ENCODE results near the gene BSCL2. TPM values are rescaled to one million over a fixed set of nuclear protein-coding genes. Genes with fewer than 3 reads are reported as not detected.

The BSCL2 gene
- total and polyA plus RNA-seq, 2 donors (not counting 1 experiment from before 2014, with no cell fraction given), result 38.5 to 56.3 TPM

GRCh38 chr11:62747475-62748160, 40.4 kb upstream of the BSCL2 start:
- Histone ChIP-seq H3K4me2 (replicated peaks; ENCODE audit: low read depth, low read length, poor library complexity, severe bottlenecking) (no peak overlapping the region), H3K27ac (ENCODE audit: low read length in 2 of 2) (no peak overlapping the region), H2AFZ (ENCODE audit: insufficient read depth, low read depth, low read length, poor library complexity, severe bottlenecking) (no peak overlapping the region), H3K4me3 (ENCODE audit: control extremely low read depth in 1 of 5, extremely low read depth in 1 of 5, insufficient read depth in 1 of 5, low read depth in 2 of 5, low read length in 4 of 5) (no peak overlapping the region), H3K4me1 (ENCODE audit: control insufficient read depth in 2 of 2, insufficient read depth in 2 of 2, low read length in 2 of 2) (peaks cover 0 to 4% of the 10 kb centered on the region in 2 donors), H3K9me3 (ENCODE audit: control extremely low read depth in 1 of 3, control insufficient read depth in 2 of 3, insufficient read depth in 1 of 3, low read length in 2 of 3) (no peaks in the 10 kb centered on the region), H4K20me1 (ENCODE audit: control insufficient read depth, insufficient read depth, low read length, poor library complexity, severe bottlenecking) (peaks cover 6% of the 10 kb centered on the region), H3K27me3 (replicated peaks in 1 of 4; ENCODE audit: control extremely low read depth in 1 of 4, control insufficient read depth in 3 of 4, insufficient read depth in 4 of 4, low read length in 3 of 4) (no peaks in the 10 kb centered on the region), H3K36me3 (replicated peaks in 1 of 2; ENCODE audit: control extremely low read depth in 1 of 2, control insufficient read depth in 1 of 2, extremely low read depth in 1 of 2, insufficient read depth in 2 of 2, low read length in 1 of 2) (peaks cover 0 to 16% of the 10 kb centered on the region in 2 experiments), H3K79me2 (ENCODE audit: control insufficient read depth, insufficient read depth, low read length) (peaks cover 26% of the 10 kb centered on the region), H3K9ac (ENCODE audit: low read length) (no peak overlapping the region)
- 92% methylated on average over 6 of the region's 9 CpGs for WGBS (ENCODE audit: insufficient coverage)
- Mint-ChIP-seq H3K27ac (no peak overlapping the region), H3K4me3 (no peak overlapping the region), H3K4me1 (peaks cover 12% of the 10 kb centered on the region), H3K9me3 (ENCODE audit: insufficient read depth) (no peaks in the 10 kb centered on the region), H3K27me3 (no peaks in the 10 kb centered on the region)
- POLR2A ChIA-PET, result interaction anchor here (0.6 kb wide), 1 partner anchor 103 kb away, joined by 3 read pairs; no protein-coding TSS in a partner anchor
- DNase-seq (no peak), ATAC-seq (ENCODE audit: low read depth) (no peak)
- TF ChIP-seq CTCF (IDR thresholded peaks at IDR 0.05), result no peak
- no peak for TF ChIP-seq EZH2 (IDR thresholded peaks at IDR 0.05; ENCODE audit: borderline replicate concordance, insufficient read depth, low read depth, low read length, poor library complexity, severe bottlenecking)
- CTCF ChIA-PET, result interaction anchor here (0.8 to 1.1 kb wide), 4 partner anchors 11 to 158 kb away, joined by 3 to 5 read pairs (median 3); partner anchors contain the start of gene STX5
- intact Hi-C loops (cut with micrococcal nuclease), result no loop called here

- Histone ChIP-seq H3K4me3 (ENCODE audit: control extremely low read depth in 1 of 5, extremely low read depth in 1 of 5, insufficient read depth in 1 of 5, low read depth in 2 of 5, low read length in 4 of 5) (no peak overlapping the region), H3K27ac (ENCODE audit: low read length in 2 of 2) (no peak overlapping the region), H3K79me2 (ENCODE audit: control insufficient read depth, insufficient read depth, low read length) (peaks cover 30% of the 10 kb centered on the region), H2AFZ (ENCODE audit: insufficient read depth, low read depth, low read length, poor library complexity, severe bottlenecking) (no peak overlapping the region), H3K36me3 (replicated peaks in 1 of 2; ENCODE audit: control extremely low read depth in 1 of 2, control insufficient read depth in 1 of 2, extremely low read depth in 1 of 2, insufficient read depth in 2 of 2, low read length in 1 of 2) (peaks cover 13 to 62% of the 10 kb centered on the region in 2 experiments), H3K27me3 (replicated peaks in 1 of 4; ENCODE audit: control extremely low read depth in 1 of 4, control insufficient read depth in 3 of 4, insufficient read depth in 4 of 4, low read length in 3 of 4) (no peaks in the 10 kb centered on the region), H3K4me1 (ENCODE audit: control insufficient read depth in 2 of 2, insufficient read depth in 2 of 2, low read length in 2 of 2) (no peaks in the 10 kb centered on the region), H3K4me2 (replicated peaks; ENCODE audit: low read depth, low read length, poor library complexity, severe bottlenecking) (no peak overlapping the region), H4K20me1 (ENCODE audit: control insufficient read depth, insufficient read depth, low read length, poor library complexity, severe bottlenecking) (peaks cover 36% of the 10 kb centered on the region), H3K9ac (ENCODE audit: low read length) (no peak overlapping the region), H3K9me3 (ENCODE audit: control extremely low read depth in 1 of 3, control insufficient read depth in 2 of 3, insufficient read depth in 1 of 3, low read length in 2 of 3) (no peaks in the 10 kb centered on the region)
- no peaks in the 10 kb centered on the region for H3K27me3 Mint-ChIP-seq
- H3K4me1 Mint-ChIP-seq, result peaks cover 7% of the 10 kb centered on the region
- no peak overlapping the region for H3K4me3 Mint-ChIP-seq
- TF ChIP-seq CTCF (IDR thresholded peaks at IDR 0.05), result no peak
- TF ChIP-seq EZH2 (IDR thresholded peaks at IDR 0.05; ENCODE audit: borderline replicate concordance, insufficient read depth, low read depth, low read length, poor library complexity, severe bottlenecking), result no peak
- intact Hi-C loops (cut with micrococcal nuclease), result no loop called here
- H3K9me3 Mint-ChIP-seq (ENCODE audit: insufficient read depth), result no peaks in the 10 kb centered on the region
- no peak overlapping the region for H3K27ac Mint-ChIP-seq
- ChIA-PET CTCF (interaction anchor here (1.5 kb wide), 1 partner anchor 49 kb away, joined by 4 read pairs; no protein-coding TSS in a partner anchor), POLR2A (interaction anchor here (1.5 kb wide), 1 partner anchor 16 kb away, joined by 6 read pairs; the partner anchor contains the start of gene ZBTB3)
- DNase-seq (no peak), ATAC-seq (ENCODE audit: low read depth) (no peak)
These were observed 30.0 kb upstream of the BSCL2 start for GRCh38 chr11:62737196-62737595.
